ENCODE data around the gene PPP2CA. TPM values are rescaled to one million over a fixed set of nuclear protein-coding genes. Genes with fewer than 3 reads are reported as not detected.
A peak's percentile ranks its signal among the peaks of the same experiment; 100 is the strongest.

PPP2CA gene
- total and polyA plus RNA-seq, 9 of the 15 experiments (the other 6 are each of a cell fraction or from before 2014, with no cell fraction given), result 23.0 to 257 (median 109) TPM

- H3K79me2 ChIP-seq (ENCODE audit: control insufficient read depth, insufficient read depth, low read length), result peaks cover 90% of the 10 kb centered on the region
- ATAC-seq (no peak), DNase-seq (ENCODE audit: extremely low read depth in 1 of 4, low spot score in 3 of 4) (no peak), FAIRE-seq (peak; percentile 66)
- H3K27ac ChIP-seq (ENCODE audit: extremely low read depth, low read depth, low read length), result no peak overlapping the region; the same call in 2 of the 3 replicates
- ChIA-PET CTCF (ENCODE audit: low intra/inter-chr PET ratio) (no interaction called here), POLR2A (interaction anchor here (0.6 to 11.5 kb wide), 4 partner anchors 8 to 68 kb away, joined by 3 to 95 read pairs (median 3); partner anchors contain the start of gene PPP2CA)
- TF ChIP-seq ZBTB1 (CRISPR knock-in tag; IDR thresholded peaks at IDR 0.05; ENCODE audit: borderline replicate concordance, low read depth) (no peak), SETDB1 (IDR thresholded peaks at IDR 0.05; ENCODE audit: low read length) (no peak), SOX6 (IDR thresholded peaks at IDR 0.05) (no peak), LCOR (CRISPR knock-in tag; IDR thresholded peaks at IDR 0.05) (no peak), PTRF (tag; IDR thresholded peaks at IDR 0.05) (no peak), NFE2 (IDR thresholded peaks at IDR 0.05; ENCODE audit: low read depth) (no peak), FOXK2 (conservative IDR thresholded peaks at IDR 0.05 in 1 of 2, IDR thresholded peaks at IDR 0.05 in 1 of 2; ENCODE audit: low read depth in 2 of 2) (no peak), MED1 (CRISPR knock-in tag; IDR thresholded peaks at IDR 0.05; ENCODE audit: borderline replicate concordance) (no peak)
- TF ChIP-seq, protein P1, sequence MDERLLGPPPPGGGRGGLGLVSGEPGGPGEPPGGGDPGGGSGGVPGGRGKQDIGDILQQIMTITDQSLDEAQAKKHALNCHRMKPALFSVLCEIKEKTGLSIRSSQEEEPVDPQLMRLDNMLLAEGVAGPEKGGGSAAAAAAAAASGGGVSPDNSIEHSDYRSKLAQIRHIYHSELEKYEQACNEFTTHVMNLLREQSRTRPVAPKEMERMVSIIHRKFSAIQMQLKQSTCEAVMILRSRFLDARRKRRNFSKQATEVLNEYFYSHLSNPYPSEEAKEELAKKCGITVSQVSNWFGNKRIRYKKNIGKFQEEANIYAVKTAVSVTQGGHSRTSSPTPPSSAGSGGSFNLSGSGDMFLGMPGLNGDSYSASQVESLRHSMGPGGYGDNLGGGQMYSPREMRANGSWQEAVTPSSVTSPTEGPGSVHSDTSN (CRISPR knock-in tag; IDR thresholded peaks at IDR 0.05; ENCODE audit: low read depth), result no peak
- TF ChIP-seq, protein P1 (tag; conservative IDR thresholded peaks at IDR 0.05; ENCODE audit: low read depth), result no peak
- in situ Hi-C loops (cut with MboI), result loop anchor here (10.0 kb wide), 1 partner anchor 368 kb away; no protein-coding TSS in a partner anchor
- intact Hi-C loops (cut with micrococcal nuclease), result no loop called here
- no peaks in the 10 kb centered on the region for H3K9me3 ChIP-seq (replicated peaks; ENCODE audit: control insufficient read depth, insufficient read depth, low read depth, low read length)
- no peak overlapping the region for H2AFZ ChIP-seq (ENCODE audit: low read depth, low read length)
- H3K4me1 ChIP-seq (replicated peaks in 1 of 2; ENCODE audit: control insufficient read depth in 2 of 2, insufficient read depth in 2 of 2, low read length in 2 of 2), result no peaks in the 10 kb centered on the region
- peaks cover 67% of the 10 kb centered on the region for H3K36me3 ChIP-seq (ENCODE audit: control insufficient read depth, insufficient read depth, low read length)
- H3K9ac ChIP-seq (ENCODE audit: insufficient read depth in 1 of 2, low read depth in 2 of 2, low read length in 2 of 2), result no peak overlapping the region
- peaks cover 21% of the 10 kb centered on the region; the same call in 1 of the 2 replicates for H4K20me1 ChIP-seq (replicated peaks; ENCODE audit: control insufficient read depth, insufficient read depth, low read length)
- BruUV-seq (replicated peaks), result no TSS peak
- H3K4me2 ChIP-seq (ENCODE audit: insufficient read depth, low read length), result no peak overlapping the region
- H3K9me1 ChIP-seq (ENCODE audit: control insufficient read depth, insufficient read depth, low read length), result no peaks in the 10 kb centered on the region
- 77% methylated on average over 7 of the region's 7 CpGs for WGBS (ENCODE audit: insufficient coverage, low coverage, missing lambda C conversion rate)
- no peak overlapping the region for H3K4me3 ChIP-seq
- no peaks in the 10 kb centered on the region for H3K27me3 ChIP-seq (ENCODE audit: control insufficient read depth in 2 of 2, insufficient read depth in 2 of 2, low read length in 2 of 2)
These were observed 19.2 kb downstream of the PPP2CA start for GRCh38 chr5:134206627-134207160.

Data from K562 (cell line).